ENCODE data around the gene PFKFB1.

DNA sequence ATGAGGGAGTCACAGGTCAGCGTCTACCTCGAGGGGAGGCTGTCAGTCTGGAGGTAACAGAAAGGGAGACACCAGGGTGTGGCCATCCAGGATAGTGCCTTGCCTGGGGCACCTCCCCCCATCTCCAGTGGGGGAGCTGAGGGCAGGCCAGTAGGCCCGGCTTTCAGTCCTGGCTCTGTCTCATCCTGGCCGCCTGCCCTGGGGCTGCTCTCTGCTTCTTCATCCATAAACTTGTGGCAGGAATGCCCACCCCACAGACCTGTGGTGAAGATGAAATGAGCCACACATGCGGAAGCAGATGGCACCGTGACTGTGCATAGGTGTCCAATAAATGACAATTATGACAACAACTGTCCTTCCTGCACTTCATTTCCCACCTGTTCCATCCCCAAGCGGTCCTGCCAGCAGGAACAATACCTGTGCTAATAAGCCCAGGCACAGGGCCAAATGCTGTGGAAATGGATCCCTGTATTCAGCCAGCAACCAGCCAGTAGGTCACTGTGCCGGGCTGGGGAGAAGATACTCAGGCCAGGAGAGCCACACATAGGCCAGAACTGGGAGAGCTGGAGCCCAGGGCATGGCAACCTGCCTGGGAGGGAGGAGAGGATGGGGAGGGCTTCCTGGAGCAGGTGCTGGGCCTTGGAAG lies 43.1 kb downstream of the PFKFB1 start:
- no peak for TF ChIP-seq POLR2AphosphoS5 (IDR thresholded peaks at IDR 0.05; ENCODE audit: low read depth, low read length)
- TF ChIP-seq SIN3A (IDR thresholded peaks at IDR 0.05; ENCODE audit: borderline replicate concordance, insufficient read depth, low read length), result no peak
- no peak for TF ChIP-seq TAF1 (IDR thresholded peaks at IDR 0.05; ENCODE audit: borderline replicate concordance, insufficient read depth, low read length)
- TF ChIP-seq, protein P1, sequence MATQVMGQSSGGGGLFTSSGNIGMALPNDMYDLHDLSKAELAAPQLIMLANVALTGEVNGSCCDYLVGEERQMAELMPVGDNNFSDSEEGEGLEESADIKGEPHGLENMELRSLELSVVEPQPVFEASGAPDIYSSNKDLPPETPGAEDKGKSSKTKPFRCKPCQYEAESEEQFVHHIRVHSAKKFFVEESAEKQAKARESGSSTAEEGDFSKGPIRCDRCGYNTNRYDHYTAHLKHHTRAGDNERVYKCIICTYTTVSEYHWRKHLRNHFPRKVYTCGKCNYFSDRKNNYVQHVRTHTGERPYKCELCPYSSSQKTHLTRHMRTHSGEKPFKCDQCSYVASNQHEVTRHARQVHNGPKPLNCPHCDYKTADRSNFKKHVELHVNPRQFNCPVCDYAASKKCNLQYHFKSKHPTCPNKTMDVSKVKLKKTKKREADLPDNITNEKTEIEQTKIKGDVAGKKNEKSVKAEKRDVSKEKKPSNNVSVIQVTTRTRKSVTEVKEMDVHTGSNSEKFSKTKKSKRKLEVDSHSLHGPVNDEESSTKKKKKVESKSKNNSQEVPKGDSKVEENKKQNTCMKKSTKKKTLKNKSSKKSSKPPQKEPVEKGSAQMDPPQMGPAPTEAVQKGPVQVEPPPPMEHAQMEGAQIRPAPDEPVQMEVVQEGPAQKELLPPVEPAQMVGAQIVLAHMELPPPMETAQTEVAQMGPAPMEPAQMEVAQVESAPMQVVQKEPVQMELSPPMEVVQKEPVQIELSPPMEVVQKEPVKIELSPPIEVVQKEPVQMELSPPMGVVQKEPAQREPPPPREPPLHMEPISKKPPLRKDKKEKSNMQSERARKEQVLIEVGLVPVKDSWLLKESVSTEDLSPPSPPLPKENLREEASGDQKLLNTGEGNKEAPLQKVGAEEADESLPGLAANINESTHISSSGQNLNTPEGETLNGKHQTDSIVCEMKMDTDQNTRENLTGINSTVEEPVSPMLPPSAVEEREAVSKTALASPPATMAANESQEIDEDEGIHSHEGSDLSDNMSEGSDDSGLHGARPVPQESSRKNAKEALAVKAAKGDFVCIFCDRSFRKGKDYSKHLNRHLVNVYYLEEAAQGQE (IDR thresholded peaks at IDR 0.05; ENCODE audit: insufficient read depth in 1 of 2, low read depth in 2 of 2, low read length in 2 of 2), result no peak
- no peak for TF ChIP-seq FOXP2 (optimal IDR thresholded peaks at IDR 0.05; ENCODE audit: borderline replicate concordance, extremely low read depth, extremely low read length, insufficient read depth)
